GM12878 (cell line): ENCODE measurements around the gene ASIC5. TPM values are rescaled to one million over a fixed set of nuclear protein-coding genes. Genes with fewer than 3 reads are reported as not detected.

Source experiments
- ATAC-seq: fragments of 200-7000 bp; cut with Tn5 transposase; 3 replicates; pipeline ENCODE4 v1.9.1; 2020; ENCODE audit warnings: mild to moderate bottlenecking, moderate library complexity
- BruUV-seq: library from RNA; stranded (reverse); fragments of 400-500 nt; replicated peaks from 2 replicates; lab custom pipeline; 2021; lab: Mats Ljungman, UMichigan
- CTCF ChIA-PET: fragments of 300-600 bp; sonication (Branson Sonifier 250); formaldehyde crosslinking; extraction: SDS; loops from one replicate; lab custom pipeline; 2021; ENCODE audit warnings: inconsistent platforms; lab: Yijun Ruan, JAX
- POLR2A ChIA-PET: fragments of 350-600 bp; formaldehyde crosslinking; extraction: SDS; loops from one replicate; lab custom pipeline; 2021; ENCODE audit warnings: inconsistent platforms; lab: Charles Lee
- RAD21 ChIA-PET: fragments of 300-600 bp; sonication (Branson Sonifier 250); formaldehyde crosslinking; loops from one replicate; lab custom pipeline; 2023; ENCODE audit warnings: antibody characterized with exemption; ENCODE audit not compliant: unreplicated experiment; lab: Charles Lee
- SMC1A ChIA-PET: fragments of 300-600 bp; sonication (Branson Sonifier 250); formaldehyde crosslinking; loops from one replicate; lab custom pipeline; 2023; ENCODE audit not compliant: unreplicated experiment, uncharacterized antibody; lab: Charles Lee
- DNase-seq: peaks from one replicate; pipeline ENCODE4 v3.0.0-alpha.2; 2011; ENCODE audit warnings: low read depth, low spot score
- FAIRE-seq: peaks from 3 replicates; lab custom pipeline; 2011; peaks lifted over from hg19 to GRCh38; lab: Jason Lieb, UNC
- H2AFZ ChIP-seq: 2 replicates; pipeline ENCODE4 v1.6.0; 2011; ENCODE audit warnings: low read depth, low read length, control low read depth; ENCODE audit not compliant: control insufficient read depth
- H3K27ac ChIP-seq: 2 replicates; pipeline ENCODE4 v1.5.1; 2011; ENCODE audit warnings: control low read depth; ENCODE audit not compliant: control insufficient read depth, insufficient read depth
- H3K27me3 ChIP-seq, 2 experiments: replicated peaks in 1 of 2; 2 replicates each; pipeline versions ENCODE4 v1.6.0 to v1.6.1; 2011; ENCODE audit warnings: low read length in 1 of 2; ENCODE audit not compliant: control insufficient read depth in 2 of 2, insufficient read depth in 2 of 2
- H3K36me3 ChIP-seq, 2 experiments: 2 replicates each; pipeline ENCODE4 v1.5.1; 2011; ENCODE audit warnings: low read length in 1 of 2; ENCODE audit not compliant: control insufficient read depth in 2 of 2, insufficient read depth in 2 of 2
- H3K4me1 ChIP-seq: 2 replicates; pipeline ENCODE4 v1.6.1; 2011; ENCODE audit warnings: mild to moderate bottlenecking, low read length, moderate library complexity, mixed read lengths; ENCODE audit not compliant: control insufficient read depth, insufficient read depth
- H3K4me2 ChIP-seq: 2 replicates; pipeline ENCODE4 v1.6.0; 2011; ENCODE audit warnings: control low read depth; ENCODE audit not compliant: control insufficient read depth, insufficient read depth
- H3K4me3 ChIP-seq: fragments of 200-600 bp; sonication (generic); 2 replicates; pipeline ENCODE4 v1.5.1; 2016
- H3K79me2 ChIP-seq: 2 replicates; pipeline ENCODE4 v1.6.0; 2011; ENCODE audit warnings: low read length; ENCODE audit not compliant: control insufficient read depth, insufficient read depth
- H3K9ac ChIP-seq: 2 replicates; pipeline ENCODE4 v1.8.0; 2011; ENCODE audit warnings: low read length, control low read depth, mixed read lengths; ENCODE audit not compliant: control insufficient read depth, insufficient read depth
- H3K9me3 ChIP-seq: replicated peaks from 3 replicates; pipeline ENCODE4 v1.5.1; 2011; ENCODE audit warnings: mild to moderate bottlenecking, low read length; ENCODE audit not compliant: control insufficient read depth, insufficient read depth
- H4K20me1 ChIP-seq: 2 replicates; pipeline ENCODE4 v1.6.0; 2011; ENCODE audit not compliant: control insufficient read depth, insufficient read depth
- BHLHE40 ChIP-seq, 2 experiments: fragments of 450-650 bp in 1 of 2; IDR thresholded peaks; 2 replicates each; pipeline ENCODE4 v1.6.1; 2011 to 2017; ENCODE audit warnings: low read depth in 2 of 2, borderline replicate concordance in 1 of 2, improper control_type of control experiment in 1 of 2, low read length in 1 of 2, mild to moderate bottlenecking in 1 of 2
- BRCA1 ChIP-seq: IDR thresholded peaks from 2 replicates; pipeline ENCODE4 v1.6.1; 2011; ENCODE audit warnings: low read depth, low read length, improper control_type of control experiment
- CBX3 ChIP-seq: fragments of 200-600 bp; sonication (generic); IDR thresholded peaks from 2 replicates; pipeline ENCODE4 v1.6.1; 2016; ENCODE audit warnings: low read depth, borderline replicate concordance
- HDAC2 ChIP-seq: fragments of 200-600 bp; sonication (generic); IDR thresholded peaks from 2 replicates; pipeline ENCODE4 v1.6.1; 2017
- HDAC6 ChIP-seq: fragments of 200-600 bp; sonication (generic); IDR thresholded peaks from one replicate; pipeline ENCODE4 v1.8.0; 2017; ENCODE audit warnings: antibody characterized with exemption; ENCODE audit not compliant: unreplicated experiment
- KAT2A ChIP-seq: conservative IDR thresholded peaks from 2 replicates; pipeline ENCODE4 v1.6.1; 2011; ENCODE audit warnings: low read depth, low read length; ENCODE audit not compliant: control insufficient read depth
- MYB ChIP-seq: fragments of 150-350 bp; IDR thresholded peaks from 2 replicates; pipeline ENCODE4 v1.6.1; 2014; ENCODE audit warnings: mild to moderate bottlenecking, low read depth, low read length, borderline replicate concordance
- NR2F1 ChIP-seq: fragments of 450-650 bp; conservative IDR thresholded peaks from 2 replicates; pipeline ENCODE4 v1.6.1; 2017; ENCODE audit warnings: mild to moderate bottlenecking
- POLR2A ChIP-seq: IDR thresholded peaks from 2 replicates; pipeline ENCODE4 v1.6.1; 2011; ENCODE audit warnings: low read depth, mild to moderate bottlenecking, low read length
- POLR2AphosphoS2 ChIP-seq: IDR thresholded peaks from 2 replicates; pipeline ENCODE4 v1.6.1; 2011; ENCODE audit warnings: low read depth, mild to moderate bottlenecking, low read length, improper control_type of control experiment, moderate library complexity
- SIN3A ChIP-seq: IDR thresholded peaks from 2 replicates; pipeline ENCODE4 v1.6.1; 2012; ENCODE audit warnings: low read depth, low read length, improper control_type of control experiment
- SMARCA5 ChIP-seq: fragments of 450-650 bp; IDR thresholded peaks from 2 replicates; pipeline ENCODE4 v1.6.1; 2017; ENCODE audit warnings: mild to moderate bottlenecking
- SP1 ChIP-seq: IDR thresholded peaks from one replicate; pipeline ENCODE4 v1.6.1; 2011; ENCODE audit warnings: low read depth, low read length
- STAT1 ChIP-seq: fragments of 450-650 bp; conservative IDR thresholded peaks from 2 replicates; pipeline ENCODE4 v1.6.1; 2014; ENCODE audit warnings: antibody characterized with exemption, mild to moderate bottlenecking
- TCF3 ChIP-seq: IDR thresholded peaks from 2 replicates; pipeline ENCODE4 v1.6.1; 2012; ENCODE audit warnings: low read depth, mild to moderate bottlenecking, low read length, borderline replicate concordance; ENCODE audit not compliant: insufficient read depth
- YBX1 ChIP-seq: fragments of 450-650 bp; IDR thresholded peaks from 2 replicates; pipeline ENCODE4 v1.6.1; 2016; ENCODE audit warnings: antibody characterized with exemption
- YY1 ChIP-seq: IDR thresholded peaks from 2 replicates; pipeline ENCODE4 v1.6.1; 2011; ENCODE audit warnings: low read depth, mild to moderate bottlenecking, low read length
- WGBS: methylation state at CpG from one replicate; pipeline ENCODE4 v1.1.6; 2016; ENCODE audit warnings: low lambda C conversion rate; ENCODE audit not compliant: insufficient replicate concordance, insufficient coverage; ENCODE audit errors: missing lambda C conversion rate; 5-methylcytosine and 5-hydroxymethylcytosine counted together
- in situ Hi-C: fragments of 300-500 bp; cut with MboI; formaldehyde crosslinking; loops from 9 replicates; pipeline ENCODE4 v1.14.3; 2018; ENCODE audit warnings: mixed read lengths
- intact Hi-C: fragments of 100-400 bp; cut with micrococcal nuclease; formaldehyde crosslinking; loops from one replicate; pipeline ENCODE4 v1.14.2; 2022; ENCODE audit not compliant: unreplicated experiment
- polyA plus RNA-seq, 11 experiments: library from polyadenylated mRNA; depleted of rRNA in 4 of 11; unstranded in 6 of 11; stranded (reverse) in 5 of 11; fragments of >200 nt; fragmentation: Nextera tagmentation in 4 of 11; fragmentation: Illumina TruSeq in 1 of 11; extraction: Ambion mirVana in 4 of 11; extraction: Trizol in 1 of 11; gene quantifications; 1 replicate in 1 of 11; 2 replicates in 10 of 11; pipeline versions ENCODE4 v1.2.1 to v1.2.3, GENCODE V29; 2011 to 2016; ENCODE audit warnings: inconsistent platforms in 2 of 11, missing spikeins in 2 of 11, low read depth in 1 of 11
- total RNA-seq, 4 experiments: library from RNA; depleted of rRNA in 3 of 4; stranded (reverse); fragments of >200 nt in 3 of 4; fragmentation: Illumina TruSeq in 1 of 4; extraction: Trizol in 1 of 4; gene quantifications; 2 replicates each; pipeline versions ENCODE4 v1.2.1 to v1.2.3, GENCODE V29; 2013 to 2021
- TF ChIP-seq, protein P1 (sequence below): IDR thresholded peaks from 2 replicates; pipeline ENCODE4 v1.6.1; 2012; ENCODE audit warnings: low read depth, low read length, improper control_type of control experiment
- TF ChIP-seq, protein P2 (sequence below): fragments of 450-650 bp; IDR thresholded peaks from 2 replicates; pipeline ENCODE4 v1.6.1; 2014; ENCODE audit warnings: mild to moderate bottlenecking

The ASIC5 gene
- total and polyA plus RNA-seq, 10 of the 15 experiments (the other 5 are each of a cell fraction or from before 2014, with no cell fraction given) = not detected

DNA sequence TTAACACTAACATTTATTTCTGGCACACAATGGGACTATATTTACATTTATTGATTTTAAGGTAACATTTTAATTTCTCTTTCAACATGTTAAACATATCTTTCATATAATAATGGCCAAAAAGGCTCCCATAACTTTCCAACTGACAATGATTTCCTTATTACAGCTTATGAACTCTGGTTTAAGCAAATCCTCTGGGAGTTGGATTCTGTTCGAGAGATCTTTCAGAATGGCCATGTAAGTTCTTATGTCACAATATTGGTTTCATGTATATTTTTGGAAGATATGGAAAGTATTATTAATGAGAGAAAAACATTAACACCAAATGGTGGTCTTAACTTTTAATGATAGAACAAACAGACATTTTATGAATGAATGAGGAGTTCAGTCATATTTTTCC is 41.5 kb upstream of the ASIC5 start:
- Histone ChIP-seq H3K27ac (no peak overlapping the region), H3K9ac (no peak overlapping the region), H3K79me2 (no peaks in the 10 kb centered on the region), H3K4me2 (no peak overlapping the region), H3K36me3 (no peaks in the 10 kb centered on the region), H2AFZ (no peak overlapping the region), H4K20me1 (no peaks in the 10 kb centered on the region), H3K4me1 (peaks cover 3% of the 10 kb centered on the region; the same call in 1 of the 2 replicates), H3K27me3 (no peaks in the 10 kb centered on the region), H3K4me3 (no peak overlapping the region), H3K9me3 (no peaks in the 10 kb centered on the region)
- no peak for ATAC-seq
- intact Hi-C loops (no loop called here), in situ Hi-C loops (no loop called here)
- ChIA-PET RAD21 (interaction anchor here (1.3 to 1.9 kb wide), 2 partner anchors 46 to 97 kb away, joined by 3 to 8 read pairs; partner anchors contain the start of gene CTSO), POLR2A (interaction anchor here (0.6 to 1.5 kb wide), 2 partner anchors 18 to 217 kb away, joined by 3 to 7 read pairs; no protein-coding TSS in a partner anchor), SMC1A (interaction anchor here (0.6 to 2.0 kb wide), 7 partner anchors 14 to 1267 kb away, joined by 3 to 9 read pairs (median 4); partner anchors contain the start of gene CTSO), CTCF (interaction anchor here (0.6 to 1.4 kb wide), 2 partner anchors 46 to 65 kb away, joined by 3 to 8 read pairs; partner anchors contain the start of gene CTSO)
- 50% methylated on average over 1 of the region's 1 CpG for WGBS
- no peak for DNase-seq
- FAIRE-seq = no peak
- no TSS peak for BruUV-seq
- TF ChIP-seq, protein P1, sequence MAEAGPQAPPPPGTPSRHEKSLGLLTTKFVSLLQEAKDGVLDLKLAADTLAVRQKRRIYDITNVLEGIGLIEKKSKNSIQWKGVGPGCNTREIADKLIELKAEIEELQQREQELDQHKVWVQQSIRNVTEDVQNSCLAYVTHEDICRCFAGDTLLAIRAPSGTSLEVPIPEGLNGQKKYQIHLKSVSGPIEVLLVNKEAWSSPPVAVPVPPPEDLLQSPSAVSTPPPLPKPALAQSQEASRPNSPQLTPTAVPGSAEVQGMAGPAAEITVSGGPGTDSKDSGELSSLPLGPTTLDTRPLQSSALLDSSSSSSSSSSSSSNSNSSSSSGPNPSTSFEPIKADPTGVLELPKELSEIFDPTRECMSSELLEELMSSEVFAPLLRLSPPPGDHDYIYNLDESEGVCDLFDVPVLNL = no peak
- TF ChIP-seq POLR2AphosphoS2 (no peak), SMARCA5 (no peak), SP1 (no peak), NR2F1 (no peak), POLR2A (no peak), SIN3A (no peak), BHLHE40 (IDR thresholded peaks at IDR 0.05; ENCODE audit: borderline replicate concordance in 1 of 2, low read depth in 2 of 2, low read length in 1 of 2) (no peak), BRCA1 (no peak), YY1 (no peak), MYB (no peak), CBX3 (no peak), KAT2A (no peak), STAT1 (no peak), HDAC6 (no peak), TCF3 (no peak), HDAC2 (no peak), YBX1 (no peak)
- TF ChIP-seq, protein P2, sequence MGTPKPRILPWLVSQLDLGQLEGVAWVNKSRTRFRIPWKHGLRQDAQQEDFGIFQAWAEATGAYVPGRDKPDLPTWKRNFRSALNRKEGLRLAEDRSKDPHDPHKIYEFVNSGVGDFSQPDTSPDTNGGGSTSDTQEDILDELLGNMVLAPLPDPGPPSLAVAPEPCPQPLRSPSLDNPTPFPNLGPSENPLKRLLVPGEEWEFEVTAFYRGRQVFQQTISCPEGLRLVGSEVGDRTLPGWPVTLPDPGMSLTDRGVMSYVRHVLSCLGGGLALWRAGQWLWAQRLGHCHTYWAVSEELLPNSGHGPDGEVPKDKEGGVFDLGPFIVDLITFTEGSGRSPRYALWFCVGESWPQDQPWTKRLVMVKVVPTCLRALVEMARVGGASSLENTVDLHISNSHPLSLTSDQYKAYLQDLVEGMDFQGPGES = no peak
